Spinal cord (tissue), 10 donors: ENCODE results near the gene HOXC11. TPM values are rescaled to one million over a fixed set of nuclear protein-coding genes. Genes with fewer than 3 reads are reported as not detected.

Source experiments
- DNase-seq, 6 donors: peaks; one replicate each; pipeline versions ENCODE4 v3.0.0 to v3.0.0-alpha.2; 2013 to 2015; ENCODE audit warnings: low spot score in 6 of 6, low read depth in 4 of 6
- H3K27ac ChIP-seq: one replicate; pipeline ENCODE4 v1.5.1; 2013; ENCODE audit warnings: low read depth, low read length, control low read depth
- H3K27me3 ChIP-seq: one replicate; pipeline ENCODE4 v1.6.1; 2013; ENCODE audit warnings: low read length; ENCODE audit not compliant: control insufficient read depth, insufficient read depth
- H3K36me3 ChIP-seq: one replicate; pipeline ENCODE4 v1.6.1; 2013; ENCODE audit warnings: low read length; ENCODE audit not compliant: control insufficient read depth, insufficient read depth
- H3K4me1 ChIP-seq: one replicate; pipeline ENCODE4 v1.6.1; 2013; ENCODE audit warnings: low read length; ENCODE audit not compliant: control insufficient read depth, insufficient read depth
- H3K4me3 ChIP-seq: one replicate; pipeline ENCODE4 v1.5.1; 2013; ENCODE audit warnings: low read depth, low read length, control low read depth
- H3K9me3 ChIP-seq: one replicate; pipeline ENCODE4 v1.6.1; 2013; ENCODE audit warnings: low read length; ENCODE audit not compliant: control insufficient read depth, insufficient read depth
- WGBS: methylation state at CpG from one replicate; pipeline ENCODE4 v1.1.5; 2013; ENCODE audit warnings: missing lambda C conversion rate; ENCODE audit not compliant: insufficient coverage; 5-methylcytosine and 5-hydroxymethylcytosine counted together
- polyA plus RNA-seq, 2 donors: library from polyadenylated mRNA; unstranded; fragments of 120-200 nt; gene quantifications; one replicate each; pipeline ENCODE4 v1.2.1, GENCODE V29; 2013; ENCODE audit not compliant: insufficient read length in 2 of 2
- small RNA-seq: library from RNA; depleted of rRNA; stranded (forward); fragments of <200 nt; gene quantifications from one replicate; pipeline ENCODE3, GENCODE V24; 2014; ENCODE audit warnings: low replicate concordance
- total RNA-seq, 2 donors: library from RNA; depleted of rRNA in 1 of 2; stranded (reverse); fragments of 120-200 nt in 1 of 2; fragments of >200 nt in 1 of 2; gene quantifications; one replicate each; pipeline versions ENCODE4 v1.2.3 to v1.2.4, GENCODE V29; 2013 to 2014
- donor health status: healthy.

Gene HOXC11
- total and polyA plus RNA-seq, 4 donors, result 1.5 TPM; not detected in 3

- peak in 2 of 6 donors; percentile 79 to 95 for DNase-seq
- no peaks in the 10 kb centered on the region for H3K27me3 ChIP-seq
- H3K36me3 ChIP-seq, result no peaks in the 10 kb centered on the region
- peak overlapping the region; percentile 88 for H3K4me3 ChIP-seq
- WGBS, result 20% methylated on average over 3 of the region's 16 CpGs
- peak overlapping the region; percentile 100 for H3K27ac ChIP-seq
- no peaks in the 10 kb centered on the region for H3K9me3 ChIP-seq
- peaks cover 85% of the 10 kb centered on the region for H3K4me1 ChIP-seq
Observed at GRCh38 chr12:54021432-54022013, 48.6 kb downstream of the HOXC11 start.

GRCh38 chr12:54022960-54023884, 50.3 kb downstream of the HOXC11 start:
- 31% methylated on average over 2 of the region's 8 CpGs for WGBS
- peak overlapping the region; percentile 39 for H3K4me3 ChIP-seq
- peaks cover 84% of the 10 kb centered on the region for H3K4me1 ChIP-seq
- H3K27ac ChIP-seq, result peak overlapping the region; percentile 100
- peak in 1 of 6 donors; percentile 40 for DNase-seq
- no peaks in the 10 kb centered on the region for H3K27me3 ChIP-seq
- no peaks in the 10 kb centered on the region for H3K36me3 ChIP-seq
- no peaks in the 10 kb centered on the region for H3K9me3 ChIP-seq

- H3K9me3 ChIP-seq, result no peaks in the 10 kb centered on the region
- peaks cover 86% of the 10 kb centered on the region for H3K4me1 ChIP-seq
- H3K36me3 ChIP-seq, result peaks cover 4% of the 10 kb centered on the region
- peak in 1 of 6 donors; percentile 75 for DNase-seq
- H3K27ac ChIP-seq, result peak overlapping the region; percentile 100
- 15% methylated on average over 12 of the region's 17 CpGs for WGBS
- H3K4me3 ChIP-seq, result peak overlapping the region; percentile 39
- H3K27me3 ChIP-seq, result no peaks in the 10 kb centered on the region
Observed at GRCh38 chr12:54024127-54024526, 51.2 kb downstream of the HOXC11 start.

GRCh38 chr12:54024581-54025305, 51.8 kb downstream of the HOXC11 start:
- H3K27ac ChIP-seq, result peak overlapping the region; percentile 100
- DNase-seq, result peak in 1 of 6 donors; percentile 62
- WGBS, result no CpG with 5 or more reads among the region's 5 CpGs
- peaks cover 84% of the 10 kb centered on the region for H3K4me1 ChIP-seq
- no peaks in the 10 kb centered on the region for H3K9me3 ChIP-seq
- H3K36me3 ChIP-seq, result peaks cover 7% of the 10 kb centered on the region
- H3K27me3 ChIP-seq, result no peaks in the 10 kb centered on the region
- peak overlapping the region; percentile 39 for H3K4me3 ChIP-seq

GRCh38 chr12:54025499-54026405, 52.8 kb downstream of the HOXC11 start:
- Histone ChIP-seq H3K9me3 (no peaks in the 10 kb centered on the region), H3K4me3 (peak overlapping the region; percentile 39), H3K27ac (peak overlapping the region; percentile 100), H3K27me3 (no peaks in the 10 kb centered on the region), H3K4me1 (peaks cover 83% of the 10 kb centered on the region), H3K36me3 (peaks cover 15% of the 10 kb centered on the region)
- 27% methylated on average over 4 of the region's 7 CpGs for WGBS
- peak in 1 of 6 donors; percentile 47 for DNase-seq

- H3K36me3 ChIP-seq, result peaks cover 25% of the 10 kb centered on the region
- WGBS, result 29% methylated on average over 6 of the region's 22 CpGs
- H3K9me3 ChIP-seq, result no peaks in the 10 kb centered on the region
- peak overlapping the region; percentile 27 for H3K4me3 ChIP-seq
- peaks cover 83% of the 10 kb centered on the region for H3K4me1 ChIP-seq
- H3K27me3 ChIP-seq, result peaks cover 1% of the 10 kb centered on the region
- H3K27ac ChIP-seq, result peak overlapping the region; percentile 100
- DNase-seq, result peak in 1 of 6 donors; percentile 89
Observed at GRCh38 chr12:54026640-54027441, 53.9 kb downstream of the HOXC11 start.

Small RNA genes lying within 50 kb of the gene (small RNA-seq; reads per million reads assigned to genes)
- gene AC012531.3, result not detected
- gene AC012531.4, result not detected
- gene MIR196A2, result 154 reads per million, percentile 98 among the genes with 10 or more reads in this experiment
- not detected for gene RF01905
- not detected for gene RF01906

Other genes starting within 250 kb of the HOXC11 start
- gene CALCOCO1, start 245.7 kb upstream of the HOXC11 start, total RNA-seq, result 100 to 1,000 TPM in 1 of 2 donors, 10 to 100 TPM in 1; 55.5 to 205 TPM
- gene CALCOCO1, start 245.7 kb upstream of the HOXC11 start, polyA plus RNA-seq, result 100 to 1,000 TPM in 1 of 2 donors, 10 to 100 TPM in 1; 85.3 to 120 TPM
- under 1 TPM in 1 of 2 donors, not detected in 1; 0.79 TPM for gene CISTR, start 221.1 kb upstream of the HOXC11 start, total RNA-seq
- 1 to 10 TPM; 1.1 to 1.2 TPM for gene CISTR, start 221.1 kb upstream of the HOXC11 start, polyA plus RNA-seq
- gene HOXC13, start 34.3 kb upstream of the HOXC11 start, total RNA-seq, result under 1 TPM in 1 of 2 donors, not detected in 1; 0.10 TPM
- not detected for gene HOXC13, start 34.3 kb upstream of the HOXC11 start, polyA plus RNA-seq
- 1 to 10 TPM in 1 of 2 donors, not detected in 1; 2.3 TPM for gene HOXC12, start 18.2 kb upstream of the HOXC11 start, total RNA-seq
- gene HOXC12, start 18.2 kb upstream of the HOXC11 start, polyA plus RNA-seq, result not detected
- gene HOTAIR, start 1.8 kb downstream of the HOXC11 start, total RNA-seq, result under 1 TPM in 1 of 2 donors, not detected in 1; 0.59 TPM
- not detected for gene HOTAIR, start 1.8 kb downstream of the HOXC11 start, polyA plus RNA-seq
- 1 to 10 TPM in 1 of 2 donors, not detected in 1; 9.2 TPM for gene HOXC10, start 12.0 kb downstream of the HOXC11 start, total RNA-seq
- gene HOXC10, start 12.0 kb downstream of the HOXC11 start, polyA plus RNA-seq, result under 1 TPM in 1 of 2 donors, not detected in 1; 0.81 TPM
- gene HOXC9, start 27.0 kb downstream of the HOXC11 start, total RNA-seq, result 10 to 100 TPM in 1 of 2 donors, 1 to 10 TPM in 1; 8.5 to 14.2 TPM
- gene HOXC9, start 27.0 kb downstream of the HOXC11 start, polyA plus RNA-seq, result 10 to 100 TPM in 1 of 2 donors, 1 to 10 TPM in 1; 1.6 to 17.9 TPM
- 1 to 10 TPM; 5.3 to 8.4 TPM for gene HOXC8, start 35.9 kb downstream of the HOXC11 start, total RNA-seq
- 100 to 1,000 TPM in 1 of 2 donors, 10 to 100 TPM in 1; 64.3 to 158 TPM for gene HOXC8, start 35.9 kb downstream of the HOXC11 start, polyA plus RNA-seq
- gene HOXC6, start 55.3 kb downstream of the HOXC11 start, total RNA-seq, result 10 to 100 TPM in 1 of 2 donors, 1 to 10 TPM in 1; 6.6 to 10.3 TPM
- gene HOXC6, start 55.3 kb downstream of the HOXC11 start, polyA plus RNA-seq, result 100 to 1,000 TPM; 111 to 114 TPM
- 1 to 10 TPM; 2.4 to 4.5 TPM for gene HOXC5, start 59.9 kb downstream of the HOXC11 start, total RNA-seq
- 10 to 100 TPM; 11.8 to 16.3 TPM for gene HOXC5, start 59.9 kb downstream of the HOXC11 start, polyA plus RNA-seq
- 10 to 100 TPM in 1 of 2 donors, 1 to 10 TPM in 1; 10.0 to 10.3 TPM for gene HOXC4, start 80.7 kb downstream of the HOXC11 start, total RNA-seq
- gene HOXC4, start 80.7 kb downstream of the HOXC11 start, polyA plus RNA-seq, result 100 to 1,000 TPM in 1 of 2 donors, 10 to 100 TPM in 1; 98.7 to 100 TPM
- gene SMUG1, start 215.9 kb downstream of the HOXC11 start, total RNA-seq, result 10 to 100 TPM; 28.7 to 32.0 TPM
- 10 to 100 TPM; 35.9 to 42.4 TPM for gene SMUG1, start 215.9 kb downstream of the HOXC11 start, polyA plus RNA-seq